ENCODE measurements around the gene CEMIP.

The CEMIP gene

DNA sequence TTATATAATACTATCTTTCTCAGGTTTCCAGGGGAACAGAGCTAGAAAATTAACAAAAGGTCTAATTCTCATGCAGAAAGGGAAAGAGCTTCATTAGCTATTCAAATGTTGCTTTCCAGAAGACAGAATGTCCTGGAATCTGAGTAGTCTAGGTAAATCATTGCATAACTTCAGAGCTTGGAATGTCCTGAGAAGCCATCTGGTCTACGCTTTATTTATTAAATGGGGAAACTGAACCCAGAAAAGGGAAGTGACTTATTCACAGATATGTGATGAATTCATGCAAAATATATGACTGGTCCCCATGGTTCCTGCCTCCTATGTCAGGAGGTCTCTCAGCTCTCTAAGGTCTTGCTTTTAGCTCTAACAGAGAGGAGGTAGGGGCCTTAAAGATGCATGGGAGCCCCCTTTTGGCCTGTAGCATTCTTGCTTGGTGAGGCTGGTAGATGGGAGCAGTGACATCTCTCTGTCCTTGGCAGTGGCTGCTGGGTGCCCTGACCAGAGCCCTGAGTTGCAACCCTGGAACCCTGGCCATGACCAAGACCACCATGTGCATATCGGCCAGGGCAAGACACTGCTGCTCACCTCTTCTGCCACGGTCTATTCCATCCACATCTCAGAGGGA is 99.2 kb downstream of the CEMIP start:
- TF ChIP-seq, protein P1, sequence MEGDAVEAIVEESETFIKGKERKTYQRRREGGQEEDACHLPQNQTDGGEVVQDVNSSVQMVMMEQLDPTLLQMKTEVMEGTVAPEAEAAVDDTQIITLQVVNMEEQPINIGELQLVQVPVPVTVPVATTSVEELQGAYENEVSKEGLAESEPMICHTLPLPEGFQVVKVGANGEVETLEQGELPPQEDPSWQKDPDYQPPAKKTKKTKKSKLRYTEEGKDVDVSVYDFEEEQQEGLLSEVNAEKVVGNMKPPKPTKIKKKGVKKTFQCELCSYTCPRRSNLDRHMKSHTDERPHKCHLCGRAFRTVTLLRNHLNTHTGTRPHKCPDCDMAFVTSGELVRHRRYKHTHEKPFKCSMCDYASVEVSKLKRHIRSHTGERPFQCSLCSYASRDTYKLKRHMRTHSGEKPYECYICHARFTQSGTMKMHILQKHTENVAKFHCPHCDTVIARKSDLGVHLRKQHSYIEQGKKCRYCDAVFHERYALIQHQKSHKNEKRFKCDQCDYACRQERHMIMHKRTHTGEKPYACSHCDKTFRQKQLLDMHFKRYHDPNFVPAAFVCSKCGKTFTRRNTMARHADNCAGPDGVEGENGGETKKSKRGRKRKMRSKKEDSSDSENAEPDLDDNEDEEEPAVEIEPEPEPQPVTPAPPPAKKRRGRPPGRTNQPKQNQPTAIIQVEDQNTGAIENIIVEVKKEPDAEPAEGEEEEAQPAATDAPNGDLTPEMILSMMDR (conservative IDR thresholded peaks at IDR 0.05; ENCODE audit: low read depth, low read length) = no peak
- peak; percentile 76 for DNase-seq (ENCODE audit: low read depth)
- no peak overlapping the region for H3K4me3 ChIP-seq (ENCODE audit: low read depth, low read length)

DNA sequence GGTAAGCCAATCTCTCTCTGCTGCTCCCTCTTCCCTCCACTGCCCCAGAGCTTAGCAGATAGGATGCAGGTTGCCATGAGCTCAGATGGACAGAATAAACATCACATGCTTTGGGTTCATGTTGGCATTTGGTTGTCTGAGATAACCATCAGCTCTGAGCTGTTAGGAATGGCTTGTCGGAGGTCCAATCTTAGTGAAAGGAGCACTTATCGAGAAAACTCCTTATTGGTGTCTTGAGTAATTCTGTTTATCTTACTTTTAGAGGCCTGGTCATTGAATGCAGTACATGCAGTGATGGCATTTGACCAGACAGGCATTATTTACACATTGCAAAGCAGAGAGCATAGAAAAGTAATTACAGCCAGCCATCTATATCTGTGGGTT is 99.7 kb downstream of the CEMIP start:
- TF ChIP-seq, protein P1 (conservative IDR thresholded peaks at IDR 0.05; ENCODE audit: low read depth, low read length) = no peak
- peak; percentile 33 for DNase-seq (ENCODE audit: low read depth)
- no peak overlapping the region for H3K4me3 ChIP-seq (ENCODE audit: low read depth, low read length)

DNA sequence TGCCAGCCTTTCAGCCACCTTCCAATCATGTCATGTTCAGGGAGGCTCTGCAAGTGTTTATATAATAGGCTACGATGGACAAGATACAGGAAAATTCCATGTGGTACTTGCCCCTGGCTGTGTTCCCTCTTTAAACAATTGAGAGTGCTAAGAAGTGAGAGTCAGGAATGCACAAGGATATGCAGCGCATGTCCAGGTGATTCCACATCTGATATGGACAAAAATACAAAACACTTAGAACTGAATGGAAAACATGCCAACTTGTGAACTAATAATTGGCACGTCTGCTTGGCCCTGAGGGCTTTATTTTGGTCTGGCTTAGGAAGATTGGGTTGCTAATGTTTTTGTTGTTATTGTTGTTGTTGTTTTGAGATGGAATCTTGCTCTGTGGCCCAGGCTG is 100.9 kb downstream of the CEMIP start:
- TF ChIP-seq, protein P1 (conservative IDR thresholded peaks at IDR 0.05; ENCODE audit: low read depth, low read length) = no peak
- DNase-seq (ENCODE audit: low read depth) = no peak
- H3K4me3 ChIP-seq (ENCODE audit: low read depth, low read length) = no peak overlapping the region

DNA sequence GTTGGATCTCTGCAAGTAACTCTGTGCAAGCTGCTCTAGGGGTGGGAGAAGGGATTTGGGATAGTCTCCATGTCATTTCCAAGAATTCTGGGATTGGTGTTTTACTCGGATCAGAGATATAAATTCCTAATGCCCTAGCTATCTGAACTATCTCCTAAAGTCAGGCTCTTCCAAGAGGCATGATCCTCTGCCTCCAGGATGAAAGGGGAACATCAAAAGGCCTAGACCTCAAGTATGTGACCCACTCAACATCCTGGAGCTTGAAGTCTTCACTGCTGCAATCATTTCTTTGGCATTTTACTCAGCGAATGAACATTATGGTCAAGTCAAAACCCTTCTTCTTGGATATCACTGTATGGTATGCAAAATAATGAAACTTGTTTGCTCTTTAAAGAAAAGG is 104.5 kb downstream of the CEMIP start:
- no peak for DNase-seq (ENCODE audit: low read depth)
- TF ChIP-seq, protein P1 (conservative IDR thresholded peaks at IDR 0.05; ENCODE audit: low read depth, low read length) = no peak

DNA sequence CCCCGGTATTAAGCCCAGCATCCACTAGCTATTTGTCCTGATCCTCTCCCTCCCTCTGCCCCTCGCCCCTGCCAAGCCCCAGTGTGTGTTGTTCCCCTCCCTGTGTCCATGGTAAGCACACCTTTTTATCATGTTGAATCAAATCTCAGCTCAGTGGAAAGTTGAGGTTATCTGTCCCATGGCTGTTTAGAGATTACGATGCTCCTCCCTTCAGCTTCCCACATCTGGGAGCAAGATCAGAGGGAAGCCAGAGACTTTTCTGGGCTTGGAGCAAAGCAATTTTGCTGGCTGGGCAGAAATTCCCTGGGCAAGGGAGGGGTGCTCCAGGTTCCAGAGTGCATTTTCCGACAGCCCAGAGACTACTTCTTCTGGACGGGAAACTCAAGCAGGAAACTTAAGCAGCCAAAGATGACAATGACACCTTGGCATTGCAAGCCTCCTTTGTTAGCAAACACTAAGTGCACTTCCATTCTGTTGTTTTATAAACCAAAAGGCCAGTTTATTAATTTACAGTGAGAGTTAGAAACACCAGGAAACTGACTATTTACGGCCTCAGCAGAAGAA is 105.9 kb downstream of the CEMIP start:
- no peak overlapping the region for H3K4me3 ChIP-seq (ENCODE audit: low read depth, low read length)

More for the DNA sequence above, 104.5 kb downstream of the CEMIP start:
- H3K4me3 ChIP-seq (ENCODE audit: low read depth, low read length) = no peak overlapping the region

DNA sequence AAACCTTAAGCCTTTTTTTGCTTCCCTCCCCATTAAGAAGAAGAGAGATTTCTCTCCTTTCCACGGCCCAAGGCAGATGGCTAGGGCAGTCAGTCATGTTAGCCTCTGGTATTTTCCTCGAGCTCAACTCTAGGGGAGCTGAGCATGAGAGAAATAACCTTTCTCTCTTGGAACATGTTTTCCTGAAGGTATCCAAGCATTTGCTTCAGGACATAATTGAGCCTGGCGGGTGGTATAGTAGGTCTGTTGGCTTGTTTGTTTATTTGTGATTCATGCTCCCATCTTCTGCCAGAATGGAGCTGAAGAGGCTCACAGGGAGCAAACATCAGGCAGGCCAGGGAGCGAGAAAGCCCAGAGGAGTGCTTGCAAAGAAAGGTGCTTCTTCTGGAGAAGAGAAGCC is 108.0 kb downstream of the CEMIP start:
- H3K4me3 ChIP-seq (ENCODE audit: low read depth, low read length) = no peak overlapping the region
- peak; percentile 45 for DNase-seq (ENCODE audit: low read depth)
- TF ChIP-seq, protein P1 (conservative IDR thresholded peaks at IDR 0.05; ENCODE audit: low read depth, low read length) = no peak

More for the DNA sequence above, 105.9 kb downstream of the CEMIP start:
- TF ChIP-seq, protein P1 (conservative IDR thresholded peaks at IDR 0.05; ENCODE audit: low read depth, low read length) = no peak
- DNase-seq (ENCODE audit: low read depth) = no peak

DNA sequence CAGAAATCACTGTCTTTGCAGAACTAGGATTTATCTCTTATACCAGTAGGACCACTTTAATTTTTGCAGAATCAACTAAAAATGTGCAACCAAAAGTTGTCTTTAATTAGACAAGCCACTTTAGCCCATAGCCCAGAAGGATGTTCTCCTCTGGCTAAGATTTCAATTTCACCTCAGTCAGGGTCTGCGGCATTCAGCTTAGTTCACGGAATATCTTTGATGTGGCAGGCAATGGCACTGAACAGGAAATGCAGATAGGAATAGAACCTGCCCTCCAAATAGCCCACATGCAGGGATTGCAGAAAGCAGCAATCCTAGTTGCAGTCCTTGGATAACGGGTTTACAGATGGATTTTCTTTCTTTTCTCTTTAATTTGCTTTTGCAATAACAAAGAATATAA is 109.7 kb downstream of the CEMIP start:
- no peak overlapping the region for H3K4me3 ChIP-seq (ENCODE audit: low read depth, low read length)
- no peak for DNase-seq (ENCODE audit: low read depth)
- TF ChIP-seq, protein P1 (conservative IDR thresholded peaks at IDR 0.05; ENCODE audit: low read depth, low read length) = no peak
